Left lung (tissue), 10 donors: Measurements from ENCODE around the gene DARS1. TPM values are rescaled to one million over a fixed set of nuclear protein-coding genes. Genes with fewer than 3 reads are reported as not detected.

ENCODE experiments used
- ATAC-seq: fragments of 200-7000 bp; cut with Tn5 transposase; one replicate; pipeline ENCODE4 v1.9.1; 2020; ENCODE audit warnings: moderate library complexity
- DNase-seq, 4 donors: peaks; one replicate each; pipeline ENCODE4 v3.0.0-alpha.2; 2013 to 2020
- H3K27ac ChIP-seq, 2 donors: fragments of 200-600 bp; sonication (generic) in 1 of 2; one replicate each; pipeline versions ENCODE4 v1.5.0 to v1.8.0; 2020 to 2021
- H3K27me3 ChIP-seq, 2 donors: fragments of 200-600 bp; sonication (generic) in 1 of 2; one replicate each; pipeline versions ENCODE4 v1.5.0 to v1.8.0; 2020 to 2021
- H3K36me3 ChIP-seq, 2 donors: fragments of 200-600 bp; sonication (generic) in 1 of 2; one replicate each; pipeline versions ENCODE4 v1.5.0 to v1.8.0; 2020 to 2021
- H3K4me1 ChIP-seq, 2 donors: fragments of 200-600 bp; one replicate each; pipeline ENCODE4 v1.8.0; 2021
- H3K4me3 ChIP-seq, 2 donors: fragments of 200-600 bp; sonication (generic) in 1 of 2; one replicate each; pipeline versions ENCODE4 v1.5.0 to v1.8.0; 2020 to 2021; ENCODE audit warnings: mild to moderate bottlenecking in 1 of 2
- H3K9me3 ChIP-seq, 2 donors: fragments of 200-600 bp; sonication (generic) in 1 of 2; one replicate each; pipeline versions ENCODE4 v1.5.0 to v1.8.0; 2020 to 2021
- intact Hi-C, 2 donors: fragments of 100-400 bp; cut with DNase I; formaldehyde crosslinking; loops; one replicate each; pipeline versions ENCODE4 v1.11.2 to v1.14.2; 2022
- polyA plus RNA-seq, 6 donors: library from polyadenylated mRNA; unstranded; fragments of 120-200 nt; gene quantifications; one replicate each; pipeline ENCODE4 v1.2.1, GENCODE V29; 2013; ENCODE audit not compliant: insufficient read length in 6 of 6
- total RNA-seq, 2 donors: library from RNA; stranded (reverse); fragmentation: NEBNext Ultra II Directional; extraction: Animal tissue kit (Norgen Biotek cat#: 25700); gene quantifications; one replicate each; pipeline ENCODE4 v1.2.1, GENCODE V29; 2021
- TF ChIP-seq, protein P1 (sequence below), 2 donors: fragments of 200-600 bp; sonication (generic) in 1 of 2; IDR thresholded peaks; one replicate each; pipeline versions ENCODE4 v1.5.0 to v1.8.0; 2021; ENCODE audit warnings: antibody characterized with exemption in 2 of 2
- donor health status: DM: no; HTN: yes; CAD: no.
- donor health status: DM: no; HTN: no; CAD: no.

DARS1 gene
- total and polyA plus RNA-seq, 8 donors, result 46.9 to 165 (median 134) TPM

DNA sequence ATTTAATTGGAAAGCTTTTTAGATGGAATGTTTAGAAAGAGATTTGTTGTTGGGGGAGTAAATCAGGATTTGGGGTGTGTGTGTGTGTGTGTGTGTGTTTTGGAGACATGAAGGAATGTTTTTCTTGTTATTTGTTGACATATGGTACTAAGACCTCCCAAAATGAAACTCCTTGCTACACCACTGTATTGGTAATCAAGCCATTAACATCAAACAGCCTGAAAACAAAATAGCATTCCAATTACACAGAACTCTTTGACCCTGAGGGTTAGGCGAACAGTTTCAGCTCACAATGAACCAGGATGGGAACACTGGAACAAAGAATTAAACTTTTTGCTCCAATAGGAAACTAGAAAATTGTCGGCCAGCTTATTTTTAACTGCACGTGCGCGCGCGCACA lies 41.7 kb upstream of the DARS1 start:
- H3K9me3 ChIP-seq, result no peaks in the 10 kb centered on the region
- TF ChIP-seq, protein P1, sequence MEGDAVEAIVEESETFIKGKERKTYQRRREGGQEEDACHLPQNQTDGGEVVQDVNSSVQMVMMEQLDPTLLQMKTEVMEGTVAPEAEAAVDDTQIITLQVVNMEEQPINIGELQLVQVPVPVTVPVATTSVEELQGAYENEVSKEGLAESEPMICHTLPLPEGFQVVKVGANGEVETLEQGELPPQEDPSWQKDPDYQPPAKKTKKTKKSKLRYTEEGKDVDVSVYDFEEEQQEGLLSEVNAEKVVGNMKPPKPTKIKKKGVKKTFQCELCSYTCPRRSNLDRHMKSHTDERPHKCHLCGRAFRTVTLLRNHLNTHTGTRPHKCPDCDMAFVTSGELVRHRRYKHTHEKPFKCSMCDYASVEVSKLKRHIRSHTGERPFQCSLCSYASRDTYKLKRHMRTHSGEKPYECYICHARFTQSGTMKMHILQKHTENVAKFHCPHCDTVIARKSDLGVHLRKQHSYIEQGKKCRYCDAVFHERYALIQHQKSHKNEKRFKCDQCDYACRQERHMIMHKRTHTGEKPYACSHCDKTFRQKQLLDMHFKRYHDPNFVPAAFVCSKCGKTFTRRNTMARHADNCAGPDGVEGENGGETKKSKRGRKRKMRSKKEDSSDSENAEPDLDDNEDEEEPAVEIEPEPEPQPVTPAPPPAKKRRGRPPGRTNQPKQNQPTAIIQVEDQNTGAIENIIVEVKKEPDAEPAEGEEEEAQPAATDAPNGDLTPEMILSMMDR (IDR thresholded peaks at IDR 0.05), result no peak
- H3K27me3 ChIP-seq, result peaks cover 0 to 6% of the 10 kb centered on the region in 2 donors
- peaks cover 0 to 23% of the 10 kb centered on the region in 2 donors for H3K4me1 ChIP-seq
- intact Hi-C loops, result no loop called here
- no peak for ATAC-seq
- no peak overlapping the region for H3K4me3 ChIP-seq
- H3K27ac ChIP-seq, result no peak overlapping the region
- DNase-seq, result no peak
- no peaks in the 10 kb centered on the region for H3K36me3 ChIP-seq

DNA sequence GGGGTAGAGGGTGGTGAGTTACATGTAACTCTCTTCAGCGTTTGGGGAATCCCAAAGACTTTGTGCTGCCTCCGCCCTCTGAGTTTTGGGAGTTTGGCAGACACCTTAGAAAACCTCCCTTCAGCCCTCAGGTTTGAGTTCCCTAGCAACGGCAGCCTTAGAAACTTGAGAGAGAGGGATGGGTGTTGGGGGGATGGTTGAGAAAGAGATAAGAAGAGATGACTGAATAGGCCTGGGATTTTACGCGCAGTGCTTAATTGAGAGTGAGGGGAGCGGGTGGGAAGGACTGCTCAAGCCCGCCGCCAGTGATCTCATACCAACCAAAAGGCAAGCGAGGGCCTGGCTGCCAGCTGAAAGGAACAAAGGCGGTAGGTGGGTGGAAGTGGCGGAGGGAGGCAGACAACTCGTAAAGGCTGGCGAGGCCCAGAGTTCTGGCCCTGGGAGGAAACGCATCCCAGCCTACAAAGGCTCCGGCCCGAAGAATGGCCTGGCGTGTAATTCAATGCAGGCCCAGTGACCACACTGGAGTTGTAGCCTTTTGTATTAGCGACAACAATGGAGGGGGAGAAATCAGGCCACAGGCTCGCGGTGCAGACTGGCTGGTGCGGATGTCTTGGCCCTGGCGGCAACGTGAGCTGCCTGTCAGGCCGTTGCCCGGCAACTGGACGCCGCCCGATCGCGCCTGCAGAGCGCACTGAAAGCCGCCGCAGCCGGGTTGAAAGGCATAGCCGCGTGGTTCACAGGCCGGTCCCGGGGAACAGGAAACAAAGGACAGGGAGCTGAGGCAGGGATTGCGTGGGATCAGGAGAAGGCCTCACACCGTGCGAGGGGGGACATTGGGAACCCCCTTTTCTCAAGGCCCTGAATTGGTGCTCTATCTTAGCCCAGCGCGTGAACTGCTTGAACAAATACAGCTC lies 39.9 kb upstream of the DARS1 start:
- no peaks in the 10 kb centered on the region for H3K36me3 ChIP-seq
- no peaks in the 10 kb centered on the region for H3K9me3 ChIP-seq
- ATAC-seq (peak; percentile 97), DNase-seq (peak; percentile 61 to 94 (median 80))
- no peak overlapping the region for H3K4me3 ChIP-seq
- H3K4me1 ChIP-seq, result peaks cover 0 to 40% of the 10 kb centered on the region in 2 donors
- no peak overlapping the region for H3K27ac ChIP-seq
- H3K27me3 ChIP-seq, result peaks cover 0 to 6% of the 10 kb centered on the region in 2 donors
- intact Hi-C loops, result no loop called here
- TF ChIP-seq, protein P1 (IDR thresholded peaks at IDR 0.05), result no peak

DNA sequence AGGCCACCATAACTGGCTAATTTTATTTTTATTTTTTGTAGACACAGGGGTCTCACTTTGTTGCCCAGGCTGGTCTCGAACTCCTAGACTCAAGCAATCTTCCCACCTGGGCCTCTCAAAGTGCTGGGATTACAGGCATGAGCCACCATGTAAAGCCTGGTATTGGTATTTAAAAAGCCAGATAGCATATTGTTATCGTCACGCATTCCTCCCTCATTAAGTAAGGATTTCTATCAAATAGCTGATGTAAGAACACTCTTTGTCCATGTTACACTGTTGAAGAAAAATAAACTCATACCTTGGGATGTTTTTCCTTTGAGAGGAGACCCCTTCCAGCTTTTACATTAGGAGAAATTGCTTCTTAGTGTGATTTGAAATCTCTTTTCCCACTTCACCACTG lies 39.2 kb upstream of the DARS1 start:
- ATAC-seq (no peak), DNase-seq (no peak)
- Histone ChIP-seq H3K27ac (no peak overlapping the region), H3K27me3 (peaks cover 0 to 6% of the 10 kb centered on the region in 2 donors), H3K4me3 (no peak overlapping the region), H3K4me1 (peaks cover 0 to 47% of the 10 kb centered on the region in 2 donors), H3K9me3 (no peaks in the 10 kb centered on the region), H3K36me3 (no peaks in the 10 kb centered on the region)
- TF ChIP-seq, protein P1 (IDR thresholded peaks at IDR 0.05), result no peak
- intact Hi-C loops, result no loop called here

DNA sequence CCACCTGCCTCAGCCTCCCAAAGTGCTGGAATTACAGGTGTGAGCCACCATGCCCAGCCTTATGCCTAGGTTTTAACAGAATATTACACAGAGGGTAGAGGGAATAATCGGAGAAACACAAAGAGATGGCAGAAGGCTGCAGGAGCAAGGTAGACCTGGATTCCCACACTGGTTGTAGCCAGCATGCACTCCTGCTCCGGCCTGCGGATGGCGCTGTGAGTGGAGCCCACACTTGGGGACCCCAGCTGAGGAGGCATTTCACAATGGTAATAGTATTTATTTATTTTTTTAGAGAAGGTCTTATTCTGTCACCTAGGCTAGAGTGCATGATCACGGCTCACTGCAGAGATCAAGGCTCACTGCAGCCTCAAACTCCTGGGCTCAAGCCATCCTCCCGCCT lies 38.8 kb upstream of the DARS1 start:
- Histone ChIP-seq H3K27me3 (peaks cover 0 to 6% of the 10 kb centered on the region in 2 donors), H3K4me1 (peaks cover 0 to 51% of the 10 kb centered on the region in 2 donors), H3K27ac (no peak overlapping the region), H3K9me3 (no peaks in the 10 kb centered on the region), H3K36me3 (no peaks in the 10 kb centered on the region), H3K4me3 (no peak overlapping the region)
- DNase-seq (no peak), ATAC-seq (no peak)
- TF ChIP-seq, protein P1 (IDR thresholded peaks at IDR 0.05), result no peak
- intact Hi-C loops, result no loop called here

GRCh38 chr2:136023416-136023815 lies 38.0 kb upstream of the DARS1 start:
- TF ChIP-seq, protein P1 (IDR thresholded peaks at IDR 0.05), result no peak
- intact Hi-C loops, result no loop called here
- Histone ChIP-seq H3K4me1 (peaks cover 0 to 59% of the 10 kb centered on the region in 2 donors), H3K9me3 (no peaks in the 10 kb centered on the region), H3K27ac (peak overlapping the region in 1 of 2 donors; percentile 77), H3K27me3 (peaks cover 0 to 6% of the 10 kb centered on the region in 2 donors), H3K36me3 (no peaks in the 10 kb centered on the region), H3K4me3 (no peak overlapping the region)
- ATAC-seq (no peak), DNase-seq (no peak)
